Endothelial cell of umbilical vein (primary cell): ENCODE data around the gene VIT. TPM values are rescaled to one million over a fixed set of nuclear protein-coding genes. Genes with fewer than 3 reads are reported as not detected.

Source experiments
- BruUV-seq: library from RNA; stranded (reverse); fragments of 400-500 nt; replicated peaks from 2 replicates; lab custom pipeline; 2021; lab: Mats Ljungman, UMichigan
- CTCF ChIA-PET: fragments of 300-600, 350-600 bp; sonication (Branson Sonifier 250); formaldehyde crosslinking; loops from one replicate; lab custom pipeline; 2021; ENCODE audit warnings: antibody characterized with exemption, inconsistent platforms; lab: Charles Lee
- POLR2A ChIA-PET: fragments of 300-600, 350-600 bp; sonication (Branson Sonifier 250); formaldehyde crosslinking; loops from one replicate; lab custom pipeline; 2021; ENCODE audit warnings: antibody characterized with exemption, inconsistent platforms; lab: Charles Lee
- DNase-seq: peaks from one replicate; pipeline ENCODE4 v3.0.0-alpha.2; 2011; ENCODE audit warnings: low read depth, low spot score
- FAIRE-seq: peaks from 2 replicates; lab custom pipeline; 2011; peaks lifted over from hg19 to GRCh38; lab: Jason Lieb, UNC
- H2AFZ ChIP-seq: 2 replicates; pipeline ENCODE4 v1.6.0; 2012; ENCODE audit warnings: low read depth, low read length, control low read depth, inconsistent platforms
- H3K27ac ChIP-seq: 2 replicates; pipeline ENCODE4 v1.5.1; 2011; ENCODE audit warnings: low read depth, mild to moderate bottlenecking, control low read depth, low read length, moderate library complexity; ENCODE audit not compliant: insufficient read depth
- H3K27me3 ChIP-seq, 2 experiments: 2 replicates each; pipeline versions ENCODE4 v1.6.0 to v1.6.1; 2011; ENCODE audit warnings: low read length in 2 of 2, mixed read lengths in 1 of 2; ENCODE audit not compliant: control insufficient read depth in 2 of 2, insufficient read depth in 2 of 2
- H3K36me3 ChIP-seq, 2 experiments: 2 replicates in 1 of 2; 3 replicates in 1 of 2; pipeline ENCODE4 v1.5.1; 2011; ENCODE audit warnings: low read length in 2 of 2, mild to moderate bottlenecking in 1 of 2, moderate library complexity in 1 of 2; ENCODE audit not compliant: control insufficient read depth in 2 of 2, insufficient read depth in 2 of 2; ENCODE audit errors: extremely low read depth in 1 of 2
- H3K4me1 ChIP-seq: 3 replicates; pipeline ENCODE4 v1.5.1; 2011; ENCODE audit warnings: mild to moderate bottlenecking, low read length; ENCODE audit not compliant: control insufficient read depth, insufficient read depth; ENCODE audit errors: extremely low read depth
- H3K4me2 ChIP-seq: 2 replicates; pipeline ENCODE4 v1.6.1; 2011; ENCODE audit warnings: low read length, control low read depth, mixed read lengths; ENCODE audit not compliant: insufficient read depth
- H3K4me3 ChIP-seq, 3 experiments: fragments of 200-600 bp in 1 of 3; sonication (generic), shearing (Covaris generic) in 1 of 3; replicated peaks in 1 of 3; 2 replicates each; pipeline ENCODE4 v1.5.1; 2011 to 2016; ENCODE audit warnings: control low read depth in 3 of 3, low read length in 3 of 3, mild to moderate bottlenecking in 2 of 3, inconsistent platforms in 1 of 3, low read depth in 1 of 3, moderate library complexity in 1 of 3; ENCODE audit not compliant: insufficient read depth in 1 of 3
- H3K79me2 ChIP-seq: 2 replicates; pipeline ENCODE4 v1.6.0; 2012; ENCODE audit warnings: low read length, inconsistent platforms; ENCODE audit not compliant: control insufficient read depth, insufficient read depth
- H3K9ac ChIP-seq: replicated peaks from 2 replicates; pipeline ENCODE3; 2011; ENCODE audit warnings: low read length, control low read depth; ENCODE audit not compliant: insufficient read depth; ENCODE audit errors: extremely low read depth
- H3K9me1 ChIP-seq: replicated peaks from 3 replicates; pipeline ENCODE4 v1.6.0; 2011; ENCODE audit warnings: mild to moderate bottlenecking, low read length; ENCODE audit not compliant: control insufficient read depth, insufficient read depth; ENCODE audit errors: extremely low read depth
- H3K9me3 ChIP-seq: replicated peaks from 2 replicates; pipeline ENCODE4 v1.5.1; 2012; ENCODE audit warnings: low read length, inconsistent platforms; ENCODE audit not compliant: control insufficient read depth, insufficient read depth
- H4K20me1 ChIP-seq: replicated peaks from 2 replicates; pipeline ENCODE3; 2011; ENCODE audit warnings: mild to moderate bottlenecking, low read length; ENCODE audit not compliant: control insufficient read depth, insufficient read depth; ENCODE audit errors: extremely low read depth
- CTCF ChIP-seq, 2 donors: IDR thresholded peaks; 1 replicate in 1 of 2; 2 replicates in 1 of 2; pipeline ENCODE4 v1.5.1; 2011; ENCODE audit warnings: low read length in 2 of 2, mild to moderate bottlenecking in 2 of 2, moderate library complexity in 2 of 2, control low read depth in 1 of 2, inconsistent platforms in 1 of 2, low read depth in 1 of 2; ENCODE audit not compliant: insufficient read depth in 1 of 2; ENCODE audit errors: extremely low read depth in 1 of 2
- EZH2 ChIP-seq: IDR thresholded peaks from 2 replicates; pipeline ENCODE4 v1.6.1; 2012; ENCODE audit warnings: borderline replicate concordance, low read depth, mild to moderate bottlenecking, moderate library complexity, low read length, inconsistent platforms; ENCODE audit not compliant: severe bottlenecking
- FOS ChIP-seq: IDR thresholded peaks from 2 replicates; pipeline ENCODE4 v1.6.1; 2011; ENCODE audit warnings: mild to moderate bottlenecking, low read length, moderate library complexity, borderline replicate concordance; ENCODE audit not compliant: insufficient read depth
- POLR2A ChIP-seq: IDR thresholded peaks from 2 replicates; pipeline ENCODE4 v1.6.1; 2012; ENCODE audit warnings: low read depth, mild to moderate bottlenecking, control low read depth, low read length
- POLR2AphosphoS5 ChIP-seq: IDR thresholded peaks from 2 replicates; pipeline ENCODE4 v1.6.1; 2012; ENCODE audit warnings: low read depth, mild to moderate bottlenecking, control low read depth, low read length, moderate library complexity; ENCODE audit not compliant: insufficient read depth
- dilution Hi-C: fragments of 300-500 bp; cut with MboI; formaldehyde crosslinking; loops from one replicate; pipeline ENCODE4 v1.15.0; 2019; ENCODE audit warnings: low sequenced_read_pairs; ENCODE audit not compliant: extremely low pct_ligation_motif_present
- intact Hi-C: fragments of 100-400 bp; cut with micrococcal nuclease; formaldehyde crosslinking; loops from one replicate; pipeline ENCODE4 v1.10.0; 2022
- polyA plus RNA-seq, 4 experiments: library from polyadenylated mRNA; depleted of rRNA in 3 of 4; stranded (reverse) in 3 of 4; unstranded in 1 of 4; fragments of >200 nt; gene quantifications; 2 replicates each; pipeline versions ENCODE4 v1.2.1 to v1.2.3, GENCODE V29; 2011 to 2012; ENCODE audit warnings: missing spikeins in 1 of 4
- total RNA-seq: library from RNA; stranded (reverse); gene quantifications from 2 replicates; pipeline ENCODE4 v1.2.3, GENCODE V29; 2021
- TF ChIP-seq, protein P1 (sequence below): IDR thresholded peaks from 2 replicates; pipeline ENCODE4 v1.6.1; 2011; ENCODE audit not compliant: insufficient read depth, insufficient read length

The VIT gene
- total and polyA plus RNA-seq, 2 donors (not counting 3 experiments of a cell fraction or from before 2014, with no cell fraction given) = 0.54 to 0.88 TPM

DNA sequence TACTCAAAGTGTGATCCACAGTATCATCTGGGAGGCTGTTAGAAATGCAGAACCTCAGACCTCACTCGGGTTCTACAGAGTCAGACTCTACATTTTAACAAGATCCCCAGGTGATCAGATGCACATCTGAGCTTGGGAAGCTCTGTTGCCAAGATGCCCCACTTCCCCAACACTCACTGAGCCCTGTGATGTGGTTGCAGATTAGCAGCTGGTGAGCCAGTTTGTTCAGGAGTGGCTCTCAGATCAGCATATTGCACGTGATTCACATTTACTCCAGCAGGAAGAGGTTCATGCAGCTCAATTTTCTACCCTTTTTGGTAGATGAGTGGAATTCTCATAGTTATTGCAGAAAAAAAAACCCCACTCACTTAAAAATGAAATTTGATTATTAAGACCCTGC, 96.4 kb downstream of the VIT start:
- intact Hi-C loops = no loop called here
- TF ChIP-seq, protein P1, sequence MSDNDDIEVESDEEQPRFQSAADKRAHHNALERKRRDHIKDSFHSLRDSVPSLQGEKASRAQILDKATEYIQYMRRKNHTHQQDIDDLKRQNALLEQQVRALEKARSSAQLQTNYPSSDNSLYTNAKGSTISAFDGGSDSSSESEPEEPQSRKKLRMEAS = no peak
- TF ChIP-seq FOS = no peak
- TF ChIP-seq CTCF (IDR thresholded peaks at IDR 0.05; ENCODE audit: extremely low read depth in 1 of 2, insufficient read depth in 1 of 2, low read depth in 1 of 2, low read length in 2 of 2) = no peak
- TF ChIP-seq POLR2AphosphoS5 = no peak
- no peak for TF ChIP-seq EZH2
- TF ChIP-seq POLR2A = no peak
- FAIRE-seq = no peak
- Histone ChIP-seq H3K27ac (no peak overlapping the region), H3K9me1 (no peaks in the 10 kb centered on the region), H4K20me1 (no peaks in the 10 kb centered on the region), H3K79me2 (no peaks in the 10 kb centered on the region), H3K9ac (no peak overlapping the region), H3K27me3 (peaks cover 31 to 56% of the 10 kb centered on the region in 2 experiments), H3K36me3 (no peaks in the 10 kb centered on the region), H3K4me2 (no peak overlapping the region), H3K9me3 (no peaks in the 10 kb centered on the region), H3K4me1 (no peaks in the 10 kb centered on the region), H3K4me3 (no peak overlapping the region), H2AFZ (no peak overlapping the region)
- no peak for DNase-seq
- dilution Hi-C loops = no loop called here
- ChIA-PET CTCF (interaction anchor here (0.7 to 5.7 kb wide), 5 partner anchors 7 to 22 kb away, joined by 3 to 45 read pairs (median 5); no protein-coding TSS in a partner anchor), POLR2A (no interaction called here)
- no TSS peak for BruUV-seq
